GM19043 (cell line): ENCODE measurements around the gene NDUFAF2.
"Not testable (repeated sequence)": the region's sequence is repeated elsewhere in the genome, so short reads cannot be mapped to it uniquely, and the experiment has no call there.

Experiments used
- ATAC-seq: cut with Tn5 transposase; IDR thresholded peaks from one replicate; pipeline ENCODE4 v1.9.1; 2021; ENCODE audit warnings: low read depth; ENCODE audit not compliant: unreplicated experiment

Gene NDUFAF2, protein sequence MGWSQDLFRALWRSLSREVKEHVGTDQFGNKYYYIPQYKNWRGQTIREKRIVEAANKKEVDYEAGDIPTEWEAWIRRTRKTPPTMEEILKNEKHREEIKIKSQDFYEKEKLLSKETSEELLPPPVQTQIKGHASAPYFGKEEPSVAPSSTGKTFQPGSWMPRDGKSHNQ

GRCh38 chr5:60944904-60945812 lies at the start of gene NDUFAF2, which contains the start of gene ERCC8:
TSS of gene NDUFAF2 (plus strand) at chr5:60945205. CDS start at chr5:60945256, 51 bp downstream.
TSS of gene ERCC8 (minus strand) at chr5:60945070. CDS start at chr5:60945008, 62 bp downstream.
- ATAC-seq: peak; percentile 99

DNA sequence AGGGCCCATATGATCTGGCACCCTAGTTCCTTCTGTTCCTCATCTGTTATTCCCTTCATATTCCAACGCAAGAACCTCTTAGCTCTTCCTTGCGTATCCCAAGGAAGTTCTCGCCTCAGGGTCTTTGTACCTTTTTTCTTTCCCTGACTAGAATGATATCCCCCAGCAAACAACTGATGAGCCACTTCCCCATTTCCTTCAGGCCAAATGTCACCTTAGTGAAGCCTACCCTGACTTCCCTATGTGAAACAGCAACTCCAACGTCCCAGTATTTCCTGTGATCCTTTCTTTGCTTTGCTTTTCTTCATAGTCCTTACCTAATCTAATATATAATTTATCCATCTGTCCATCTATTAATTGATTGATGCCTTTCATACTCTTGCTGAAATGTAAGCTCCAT lies 48.0 kb upstream of the NDUFAF2 start:
- ATAC-seq: no peak

DNA sequence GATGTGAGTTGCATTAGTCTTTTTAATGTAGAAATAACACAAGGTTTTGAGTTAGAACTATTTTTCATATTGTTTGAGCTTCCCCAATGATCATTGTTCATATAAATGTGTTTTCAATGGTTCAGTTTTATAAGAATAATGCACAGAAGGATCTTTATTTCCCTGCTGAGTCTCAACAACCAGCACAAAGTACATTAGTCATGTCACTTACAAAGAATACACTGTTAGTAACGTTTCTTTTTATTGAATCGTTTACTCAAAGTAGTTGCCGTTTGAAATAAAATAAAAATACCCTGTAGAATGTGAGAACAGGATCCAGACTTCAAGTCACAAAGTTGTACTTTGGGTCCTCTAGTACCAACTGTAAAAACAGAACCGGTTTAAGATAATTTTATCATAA lies 41.6 kb upstream of the NDUFAF2 start:
- ATAC-seq: no peak

- no peak for ATAC-seq
Measured at GRCh38 chr5:60916646-60917045, 28.4 kb upstream of the NDUFAF2 start.

DNA sequence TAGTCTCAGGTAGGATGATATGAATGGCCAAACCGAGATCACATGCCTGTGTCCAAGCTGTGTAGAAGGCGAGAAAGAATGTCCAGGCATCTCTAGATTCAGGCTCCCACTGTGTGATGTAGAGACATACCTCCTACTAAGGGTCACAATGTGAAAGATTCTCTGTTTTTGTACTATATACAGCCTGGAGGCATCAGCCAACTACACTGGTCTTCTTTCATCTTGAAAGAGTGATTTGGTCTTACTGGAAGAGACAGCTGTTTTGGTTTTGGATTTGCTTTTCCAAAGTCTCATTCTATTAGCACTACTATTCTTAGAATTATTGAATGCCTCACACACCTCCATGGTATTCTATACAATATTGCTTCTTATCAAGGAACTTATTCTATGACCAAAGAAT lies 26.5 kb upstream of the NDUFAF2 start:
- ATAC-seq: no peak

- ATAC-seq: no peak
Measured at GRCh38 chr5:60927450-60927849, 17.6 kb upstream of the NDUFAF2 start.

DNA sequence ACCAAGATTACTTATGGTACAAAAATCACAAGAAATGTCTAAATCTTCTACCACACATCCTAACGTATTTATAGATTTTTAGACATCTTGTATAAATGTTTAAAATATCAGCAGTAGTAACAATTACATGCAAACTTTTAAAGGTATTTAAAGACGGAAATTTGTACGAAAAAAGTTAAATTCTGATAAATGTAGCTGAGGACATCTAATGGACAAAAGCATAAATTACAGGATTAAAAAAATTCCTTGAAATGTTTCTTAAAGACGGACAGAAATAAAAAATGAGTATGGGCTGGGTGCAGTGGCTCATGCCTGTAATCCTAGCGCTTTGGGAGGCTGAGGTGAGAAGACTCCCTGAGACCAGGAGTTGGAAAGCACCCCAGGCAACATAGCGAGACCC lies 16.0 kb upstream of the NDUFAF2 start:
- no peak for ATAC-seq

GRCh38 chr5:60943624-60944023 lies 1.4 kb upstream of the NDUFAF2 start:
- ATAC-seq: no peak

GRCh38 chr5:60945813-60946187 lies 795 bp downstream of the NDUFAF2 start:
- ATAC-seq: peak; percentile 21

DNA sequence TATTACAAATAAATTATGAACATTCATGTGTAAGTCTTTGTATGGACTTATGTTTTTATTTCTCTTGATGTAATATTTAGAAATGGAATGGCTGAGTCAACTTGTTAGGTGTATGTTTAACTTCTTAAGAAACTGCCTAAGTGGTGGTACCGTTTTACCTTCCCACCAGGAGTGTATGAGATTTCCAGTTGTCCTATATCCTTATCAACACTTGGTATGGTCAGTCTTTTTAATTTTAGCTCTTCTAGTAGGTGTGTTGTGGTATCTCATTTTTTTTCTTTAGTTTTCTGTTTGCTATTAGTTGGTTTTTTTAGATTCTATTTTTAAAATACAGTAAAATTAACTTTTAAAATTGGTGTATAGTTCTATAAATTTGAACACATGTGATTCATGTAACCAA lies 3.7 kb downstream of the NDUFAF2 start:
- no peak for ATAC-seq

DNA sequence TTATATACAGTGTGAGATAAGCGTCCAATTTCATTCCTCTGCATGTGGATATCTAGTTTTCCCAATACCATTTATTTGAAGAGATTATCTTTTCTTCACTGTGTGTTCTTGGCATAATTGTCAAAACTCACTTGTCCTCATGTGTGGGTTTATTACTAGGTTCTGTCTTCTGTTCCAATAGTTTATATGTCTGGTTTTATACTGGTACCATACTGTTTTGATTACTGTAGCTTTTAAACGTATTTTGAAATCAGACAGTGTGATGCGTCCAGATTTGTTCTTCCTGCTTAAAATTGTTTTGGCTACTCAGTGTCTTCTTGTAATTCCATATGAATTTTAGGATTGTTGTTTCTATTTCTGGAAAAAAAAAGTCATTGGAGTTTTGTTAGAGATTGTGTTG lies 10.2 kb downstream of the NDUFAF2 start:
- no peak for ATAC-seq

DNA sequence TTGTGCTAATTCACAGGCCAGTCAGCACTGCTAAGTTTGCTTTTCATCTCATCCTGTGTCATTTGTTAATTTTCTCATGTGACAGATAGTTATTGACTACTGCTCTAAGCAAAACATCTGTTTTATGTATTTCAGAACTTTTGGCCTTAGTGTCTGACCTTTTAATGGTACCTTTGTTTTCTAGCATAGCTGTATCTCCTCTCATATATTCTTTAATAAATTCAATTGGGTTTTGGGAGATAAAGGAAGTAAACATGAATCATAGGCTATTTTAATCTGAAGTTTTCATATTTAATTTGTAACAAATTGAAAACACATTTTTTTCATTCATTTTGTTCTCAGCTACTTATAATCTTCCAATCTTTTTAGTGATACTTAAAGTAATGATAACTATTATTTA lies 13.1 kb downstream of the NDUFAF2 start:
- ATAC-seq: no peak

DNA sequence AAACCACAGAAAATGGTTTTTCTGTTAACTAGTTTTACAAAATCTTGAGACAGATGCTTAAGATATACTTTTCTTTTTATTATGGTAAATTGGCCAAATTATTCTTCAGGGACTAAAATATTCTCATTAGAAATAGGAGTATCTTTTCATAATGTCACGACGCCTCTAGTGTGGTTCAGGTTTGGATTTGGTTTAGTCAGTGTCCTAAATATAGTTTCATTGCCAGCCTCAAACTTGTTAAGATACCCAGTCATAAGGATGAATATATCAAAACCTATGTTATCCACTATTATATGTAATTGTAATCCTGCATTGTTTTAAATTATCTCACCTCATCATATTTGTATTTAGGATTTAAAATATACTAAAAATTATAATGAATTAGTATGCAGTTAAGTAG lies 13.7 kb downstream of the NDUFAF2 start:
- no peak for ATAC-seq

- ATAC-seq: no peak
Measured at GRCh38 chr5:60959156-60959555, 14.2 kb downstream of the NDUFAF2 start.

GRCh38 chr5:60960591-60960990 lies 15.6 kb downstream of the NDUFAF2 start:
- ATAC-seq: no peak

GRCh38 chr5:60961685-60962084 lies 16.7 kb downstream of the NDUFAF2 start:
- no peak for ATAC-seq

GRCh38 chr5:60972231-60972630 lies 27.2 kb downstream of the NDUFAF2 start:
- no peak for ATAC-seq

DNA sequence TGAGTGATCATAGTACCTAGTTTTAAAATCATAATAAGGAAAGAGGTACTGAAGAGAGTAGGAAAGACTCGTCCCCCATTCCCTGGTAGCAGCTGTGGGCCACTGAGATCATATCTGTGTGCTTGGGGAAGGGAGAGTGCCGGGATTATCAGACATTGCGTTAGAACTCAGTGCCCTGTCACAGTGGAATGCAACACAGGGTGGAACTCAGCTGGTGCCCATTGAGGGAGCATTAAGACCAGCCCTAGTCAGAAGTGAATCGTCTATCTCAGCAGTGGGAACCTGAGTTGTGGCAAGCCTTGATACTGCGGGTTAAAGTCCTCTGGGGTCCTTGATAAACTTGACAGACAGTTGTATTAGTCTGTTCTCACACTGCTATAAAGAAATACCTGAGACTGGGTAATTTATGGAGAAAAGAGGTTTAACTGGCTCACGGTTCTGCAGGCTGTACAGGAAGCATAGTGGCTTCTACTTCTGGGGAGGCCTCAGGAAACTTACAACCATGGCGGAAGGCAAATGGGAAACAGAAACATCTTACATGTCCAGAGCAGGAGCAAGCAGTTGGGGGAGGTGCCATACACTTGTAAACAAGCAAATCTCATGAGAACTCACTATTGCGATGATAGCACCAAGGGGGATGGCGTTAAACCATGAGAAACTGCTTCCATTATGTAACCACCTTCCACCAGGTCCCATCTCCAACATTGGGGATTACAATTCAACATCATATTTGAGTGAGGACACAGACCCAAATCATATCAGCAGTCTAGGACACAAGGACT lies 33.1 kb downstream of the NDUFAF2 start:
- no peak for ATAC-seq

DNA sequence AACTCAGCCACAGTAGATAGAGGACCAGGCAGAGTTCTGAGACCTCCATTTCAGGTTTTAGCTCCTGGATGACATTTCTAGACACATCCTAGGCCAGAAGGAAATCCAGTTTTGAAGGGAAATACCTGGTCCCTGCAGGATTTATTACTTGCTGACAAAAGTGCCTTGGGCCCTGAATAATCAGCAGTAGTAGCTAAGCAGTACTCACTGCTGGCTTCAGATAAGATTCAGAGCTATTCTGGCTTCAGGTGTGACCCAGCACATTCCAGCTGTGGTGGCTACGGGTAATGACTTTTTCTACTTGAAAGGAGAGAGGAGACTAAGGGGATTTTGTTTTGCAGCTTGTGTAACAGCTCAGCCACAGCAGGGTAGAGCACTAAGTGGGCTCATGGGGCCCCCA lies 34.0 kb downstream of the NDUFAF2 start:
- no peak for ATAC-seq

DNA sequence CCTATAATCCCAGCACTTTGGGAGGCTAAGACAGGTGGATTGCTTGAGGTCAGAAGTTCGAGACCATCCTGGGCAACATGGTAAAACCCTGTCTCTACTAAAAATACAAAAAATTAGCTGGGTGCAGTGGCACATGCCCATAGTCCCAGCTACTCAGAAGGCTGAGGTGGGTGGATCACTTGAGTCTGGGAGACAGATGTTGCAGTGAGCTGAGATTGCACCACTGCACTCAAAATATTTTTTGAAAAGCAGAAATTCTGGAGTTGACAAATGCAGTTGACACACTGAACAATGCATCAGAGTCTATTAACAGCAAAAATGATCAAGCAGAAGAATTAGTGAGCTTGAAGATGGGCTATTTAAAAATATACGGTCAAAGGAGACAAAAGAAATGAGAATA lies 35.5 kb downstream of the NDUFAF2 start:
- ATAC-seq: no peak

DNA sequence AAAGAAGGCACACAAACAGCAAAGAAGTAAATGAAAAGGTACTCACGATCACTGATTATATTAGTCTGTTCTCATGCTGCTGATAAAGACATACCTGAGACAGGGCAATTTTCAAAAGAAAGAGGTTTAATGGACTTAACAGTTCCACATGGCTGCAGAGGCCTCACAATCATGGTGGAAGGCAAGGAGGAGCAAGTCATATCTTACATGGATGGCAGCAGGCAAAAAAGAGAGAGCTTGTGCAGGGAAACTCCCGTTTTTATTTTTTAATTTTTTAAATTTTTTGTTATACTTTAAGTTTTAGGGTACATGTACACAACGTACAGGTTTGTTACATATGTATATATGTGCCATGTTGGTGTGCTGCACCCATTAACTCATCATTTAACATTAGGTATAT lies 37.1 kb downstream of the NDUFAF2 start:
- ATAC-seq: not testable (repeated sequence)
